PFSK-1 (cell line): ENCODE data around the gene DAGLB.

ENCODE experiments used
- POLR2AphosphoS5 ChIP-seq: IDR thresholded peaks from 2 replicates; pipeline ENCODE4 v1.6.1; 2012; ENCODE audit warnings: low read depth, mild to moderate bottlenecking, control low read depth, low read length, moderate library complexity
- SIN3A ChIP-seq: IDR thresholded peaks from 2 replicates; pipeline ENCODE4 v1.6.1; 2012; ENCODE audit warnings: mild to moderate bottlenecking, low read length, moderate library complexity, borderline replicate concordance; ENCODE audit not compliant: insufficient read depth
- TAF1 ChIP-seq: IDR thresholded peaks from 2 replicates; pipeline ENCODE4 v1.6.1; 2012; ENCODE audit warnings: low read length, control low read depth, borderline replicate concordance; ENCODE audit not compliant: insufficient read depth

- TF ChIP-seq POLR2AphosphoS5 (no peak), TAF1 (no peak), SIN3A (no peak)
These were observed 48.8 kb downstream of the DAGLB start for GRCh38 chr7:6398943-6399342.
